Neural progenitor cell (in vitro differentiated cells): ENCODE data around the gene ANAPC16. TPM values are rescaled to one million over a fixed set of nuclear protein-coding genes. Genes with fewer than 3 reads are reported as not detected.

Source experiments
- DNase-seq: peaks from one replicate; pipeline ENCODE4 v3.0.0-alpha.2; 2016; ENCODE audit warnings: low spot score
- H2AFZ ChIP-seq: fragments of 200-600 bp; sonication (generic); replicated peaks from 2 replicates; pipeline ENCODE4 v1.6.1; 2016; ENCODE audit warnings: antibody characterized with exemption
- H3F3A ChIP-seq: fragments of 200-600 bp; sonication (generic); 2 replicates; pipeline ENCODE4 v1.6.1; 2016; ENCODE audit warnings: antibody characterized with exemption, low read depth
- H3K27ac ChIP-seq: fragments of 200-600 bp; sonication (generic); 2 replicates; pipeline ENCODE4 v1.5.1; 2016; ENCODE audit warnings: mild to moderate bottlenecking
- H3K27me3 ChIP-seq: fragments of 200-600 bp; sonication (generic); 2 replicates; pipeline ENCODE4 v1.6.1; 2016; ENCODE audit warnings: mild to moderate bottlenecking, moderate library complexity
- H3K36me3 ChIP-seq: fragments of 200-600 bp; sonication (generic); 2 replicates; pipeline ENCODE4 v1.5.1; 2016
- H3K4me1 ChIP-seq: fragments of 200-600 bp; sonication (generic); 2 replicates; pipeline ENCODE4 v1.6.1; 2016; ENCODE audit warnings: mixed run types
- H3K4me2 ChIP-seq: fragments of 200-600 bp; sonication (generic); 2 replicates; pipeline ENCODE4 v1.6.1; 2016
- H3K4me3 ChIP-seq: fragments of 200-600 bp; sonication (generic); 2 replicates; pipeline ENCODE4 v1.5.1; 2016
- H3K79me2 ChIP-seq: fragments of 200-600 bp; sonication (generic); 2 replicates; pipeline ENCODE4 v1.6.1; 2016; ENCODE audit warnings: low read depth
- H3K9ac ChIP-seq: fragments of 200-600 bp; sonication (generic); 2 replicates; pipeline ENCODE4 v1.6.1; 2016
- H3K9me3 ChIP-seq: fragments of 200-600 bp; sonication (generic); 2 replicates; pipeline ENCODE4 v1.5.1; 2016; ENCODE audit warnings: low read depth
- H4K20me1 ChIP-seq: fragments of 200-600 bp; sonication (generic); 2 replicates; pipeline ENCODE4 v1.6.1; 2016; ENCODE audit warnings: low read depth
- H3K27ac Mint-ChIP-seq: 3 replicates; pipeline ENCODE4 v1.8.0; 2021; ENCODE audit warnings: mixed read lengths
- H3K27me3 Mint-ChIP-seq: 2 replicates; pipeline ENCODE4 v1.8.0; 2022; ENCODE audit warnings: low read depth, mild to moderate bottlenecking, inconsistent platforms, moderate library complexity, mixed read lengths; ENCODE audit not compliant: insufficient read depth
- H3K36me3 Mint-ChIP-seq: 3 replicates; pipeline ENCODE4 v1.8.0; 2021; ENCODE audit warnings: mixed read lengths
- H3K4me1 Mint-ChIP-seq: 3 replicates; pipeline ENCODE4 v1.8.0; 2021; ENCODE audit warnings: mixed read lengths
- H3K4me3 Mint-ChIP-seq: 3 replicates; pipeline ENCODE4 v1.8.0; 2021; ENCODE audit warnings: mild to moderate bottlenecking, moderate library complexity, mixed read lengths
- H3K9me3 Mint-ChIP-seq: 3 replicates; pipeline ENCODE4 v1.8.0; 2020; ENCODE audit warnings: mixed read lengths
- CTCF ChIP-seq: fragments of 200-600 bp; sonication (generic); IDR thresholded peaks from 2 replicates; pipeline ENCODE4 v1.5.1; 2017; ENCODE audit warnings: antibody characterized with exemption, mild to moderate bottlenecking
- EZH2 ChIP-seq: fragments of 200-600 bp; sonication (generic); IDR thresholded peaks from 2 replicates; pipeline ENCODE4 v1.6.1; 2017; ENCODE audit warnings: antibody characterized with exemption, mild to moderate bottlenecking, moderate library complexity
- EZH2phosphoT487 ChIP-seq: fragments of 200-600 bp; sonication (generic); IDR thresholded peaks from 2 replicates; pipeline ENCODE4 v1.6.1; 2017; ENCODE audit warnings: antibody characterized with exemption
- total RNA-seq: library from RNA; depleted of rRNA; stranded (reverse); fragments of >200 nt; gene quantifications from 2 replicates; pipeline ENCODE4 v1.2.3, GENCODE V29; 2015; ENCODE audit warnings: low replicate concordance

The ANAPC16 gene
- total RNA-seq, 1 donor from 2014 or later, result 217 TPM

GRCh38 chr10:72233621-72234020, 17.8 kb downstream of the ANAPC16 start:
- Histone ChIP-seq H3K9me3 (no peaks in the 10 kb centered on the region), H2AFZ (no peak overlapping the region), H3K27me3 (no peaks in the 10 kb centered on the region), H3K4me3 (no peak overlapping the region), H3K36me3 (peaks cover 23% of the 10 kb centered on the region), H3K4me2 (no peak overlapping the region), H3K4me1 (peaks cover 6% of the 10 kb centered on the region), H3K27ac (no peak overlapping the region), H3K9ac (no peak overlapping the region), H3K79me2 (peaks cover 32% of the 10 kb centered on the region), H4K20me1 (peaks cover 14% of the 10 kb centered on the region), H3F3A (peaks cover 13% of the 10 kb centered on the region)
- Mint-ChIP-seq H3K9me3 (no peaks in the 10 kb centered on the region), H3K36me3 (peaks cover 30% of the 10 kb centered on the region), H3K27me3 (no peaks in the 10 kb centered on the region), H3K4me1 (peaks cover 15% of the 10 kb centered on the region), H3K27ac (no peak overlapping the region), H3K4me3 (no peak overlapping the region)
- no peak for DNase-seq
- TF ChIP-seq EZH2phosphoT487 (no peak), EZH2 (no peak), CTCF (no peak)

- H3K27ac Mint-ChIP-seq, result no peak overlapping the region
- Histone ChIP-seq H4K20me1 (peaks cover 4% of the 10 kb centered on the region), H3K36me3 (peaks cover 16% of the 10 kb centered on the region), H3K27ac (no peak overlapping the region), H3K9me3 (no peaks in the 10 kb centered on the region), H3F3A (peaks cover 10% of the 10 kb centered on the region), H3K9ac (no peak overlapping the region), H3K4me2 (no peak overlapping the region), H3K4me3 (no peak overlapping the region), H2AFZ (no peak overlapping the region), H3K27me3 (no peaks in the 10 kb centered on the region), H3K4me1 (no peaks in the 10 kb centered on the region), H3K79me2 (peaks cover 22% of the 10 kb centered on the region)
- TF ChIP-seq CTCF (no peak), EZH2phosphoT487 (no peak), EZH2 (no peak)
- DNase-seq, result no peak
- H3K4me3 Mint-ChIP-seq, result no peak overlapping the region
- H3K4me1 Mint-ChIP-seq, result peaks cover 5% of the 10 kb centered on the region
- H3K36me3 Mint-ChIP-seq, result peaks cover 31% of the 10 kb centered on the region
- H3K9me3 Mint-ChIP-seq, result no peaks in the 10 kb centered on the region
- H3K27me3 Mint-ChIP-seq, result no peaks in the 10 kb centered on the region
Observed at GRCh38 chr10:72234560-72235095, 18.8 kb downstream of the ANAPC16 start.

- H3K4me3 ChIP-seq, result no peak overlapping the region
- peaks cover 8% of the 10 kb centered on the region for H3F3A ChIP-seq
- no peak for DNase-seq
- no peak overlapping the region for H3K4me2 ChIP-seq
- TF ChIP-seq EZH2phosphoT487 (no peak), CTCF (no peak), EZH2 (no peak)
- Mint-ChIP-seq H3K9me3 (no peaks in the 10 kb centered on the region), H3K4me1 (peaks cover 3% of the 10 kb centered on the region), H3K27ac (no peak overlapping the region), H3K27me3 (no peaks in the 10 kb centered on the region), H3K4me3 (no peak overlapping the region), H3K36me3 (peaks cover 31% of the 10 kb centered on the region)
- no peak overlapping the region for H3K9ac ChIP-seq
- peaks cover 10% of the 10 kb centered on the region for H3K36me3 ChIP-seq
- H3K9me3 ChIP-seq, result no peaks in the 10 kb centered on the region
- H3K79me2 ChIP-seq, result peaks cover 11% of the 10 kb centered on the region
- H3K4me1 ChIP-seq, result no peaks in the 10 kb centered on the region
- H4K20me1 ChIP-seq, result no peaks in the 10 kb centered on the region
- H3K27me3 ChIP-seq, result no peaks in the 10 kb centered on the region
- H3K27ac ChIP-seq, result no peak overlapping the region
- no peak overlapping the region for H2AFZ ChIP-seq
Observed at GRCh38 chr10:72235544-72236279, 19.9 kb downstream of the ANAPC16 start.
